ENCODE results near the gene GCM1. TPM values are rescaled to one million over a fixed set of nuclear protein-coding genes. Genes with fewer than 3 reads are reported as not detected.

GCM1 gene
- total and polyA plus RNA-seq, 2 experiments from 2014 or later: 0.33 TPM; not detected in 1

- H3K9me2 ChIP-seq (replicated peaks; ENCODE audit: insufficient read depth): no peaks in the 10 kb centered on the region
- no peaks in the 10 kb centered on the region for H3K79me2 ChIP-seq
- TF ChIP-seq EZH2phosphoT487 (IDR thresholded peaks at IDR 0.05; ENCODE audit: low read depth, severe bottlenecking, unreplicated experiment) (no peak), EZH2 (IDR thresholded peaks at IDR 0.05; ENCODE audit: borderline replicate concordance) (no peak)
- TF ChIP-seq, protein P1, sequence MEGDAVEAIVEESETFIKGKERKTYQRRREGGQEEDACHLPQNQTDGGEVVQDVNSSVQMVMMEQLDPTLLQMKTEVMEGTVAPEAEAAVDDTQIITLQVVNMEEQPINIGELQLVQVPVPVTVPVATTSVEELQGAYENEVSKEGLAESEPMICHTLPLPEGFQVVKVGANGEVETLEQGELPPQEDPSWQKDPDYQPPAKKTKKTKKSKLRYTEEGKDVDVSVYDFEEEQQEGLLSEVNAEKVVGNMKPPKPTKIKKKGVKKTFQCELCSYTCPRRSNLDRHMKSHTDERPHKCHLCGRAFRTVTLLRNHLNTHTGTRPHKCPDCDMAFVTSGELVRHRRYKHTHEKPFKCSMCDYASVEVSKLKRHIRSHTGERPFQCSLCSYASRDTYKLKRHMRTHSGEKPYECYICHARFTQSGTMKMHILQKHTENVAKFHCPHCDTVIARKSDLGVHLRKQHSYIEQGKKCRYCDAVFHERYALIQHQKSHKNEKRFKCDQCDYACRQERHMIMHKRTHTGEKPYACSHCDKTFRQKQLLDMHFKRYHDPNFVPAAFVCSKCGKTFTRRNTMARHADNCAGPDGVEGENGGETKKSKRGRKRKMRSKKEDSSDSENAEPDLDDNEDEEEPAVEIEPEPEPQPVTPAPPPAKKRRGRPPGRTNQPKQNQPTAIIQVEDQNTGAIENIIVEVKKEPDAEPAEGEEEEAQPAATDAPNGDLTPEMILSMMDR (IDR thresholded peaks at IDR 0.05; ENCODE audit: poor library complexity): no peak
- no peak for DNase-seq (ENCODE audit: low spot score)
- 94% methylated on average over 4 of the region's 4 CpGs for WGBS (ENCODE audit: low lambda C conversion rate, missing lambda C conversion rate)
- H3K4me3 ChIP-seq: no peak overlapping the region
- H3K27me3 ChIP-seq: no peaks in the 10 kb centered on the region
- H3K4me1 ChIP-seq (ENCODE audit: insufficient read depth): no peaks in the 10 kb centered on the region
- H3K4me2 ChIP-seq: no peak overlapping the region
- no peak overlapping the region for H3K27ac ChIP-seq
- H2AFZ ChIP-seq: no peak overlapping the region
- H3K9me3 ChIP-seq (ENCODE audit: low read depth): no peaks in the 10 kb centered on the region
- H4K20me1 ChIP-seq (ENCODE audit: insufficient read depth, poor library complexity, severe bottlenecking): no peaks in the 10 kb centered on the region
- no peaks in the 10 kb centered on the region for H3K36me3 ChIP-seq (replicated peaks; ENCODE audit: insufficient read depth, low read depth)
These were observed 16.7 kb upstream of the GCM1 start for GRCh38 chr6:53165293-53165692.

DNA sequence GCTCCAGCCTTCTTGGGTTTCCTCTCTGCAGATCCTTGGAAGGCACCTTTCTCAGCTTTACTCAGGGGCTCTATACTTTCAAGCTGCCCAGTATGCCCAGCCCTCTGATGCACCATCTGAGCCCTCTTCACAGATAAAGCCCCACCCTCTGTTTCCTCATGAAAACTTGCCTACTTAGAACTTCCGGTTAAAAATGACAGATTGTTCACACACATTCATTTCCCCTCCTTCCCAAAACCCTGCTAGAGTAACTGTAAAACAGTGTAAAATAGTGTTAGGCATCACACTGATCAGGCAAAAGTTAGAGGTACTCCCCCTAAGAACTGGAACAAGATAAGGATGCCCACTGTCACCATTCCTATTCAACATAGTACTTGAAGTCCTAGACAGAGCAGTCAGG is 14.0 kb upstream of the GCM1 start:
- no peaks in the 10 kb centered on the region for H3K36me3 ChIP-seq (replicated peaks; ENCODE audit: insufficient read depth, low read depth)
- no peaks in the 10 kb centered on the region for H3K27me3 ChIP-seq
- WGBS (ENCODE audit: low lambda C conversion rate, missing lambda C conversion rate): 90% methylated on average over 1 of the region's 1 CpG
- no peaks in the 10 kb centered on the region for H3K9me2 ChIP-seq (replicated peaks; ENCODE audit: insufficient read depth)
- H2AFZ ChIP-seq: no peak overlapping the region
- no peaks in the 10 kb centered on the region for H4K20me1 ChIP-seq (ENCODE audit: insufficient read depth, poor library complexity, severe bottlenecking)
- no peaks in the 10 kb centered on the region for H3K9me3 ChIP-seq (ENCODE audit: low read depth)
- H3K79me2 ChIP-seq: no peaks in the 10 kb centered on the region
- no peak for TF ChIP-seq EZH2 (IDR thresholded peaks at IDR 0.05; ENCODE audit: borderline replicate concordance)
- TF ChIP-seq, protein P1 (IDR thresholded peaks at IDR 0.05; ENCODE audit: poor library complexity): no peak
- no peak for TF ChIP-seq EZH2phosphoT487 (IDR thresholded peaks at IDR 0.05; ENCODE audit: low read depth, severe bottlenecking, unreplicated experiment)
- H3K4me2 ChIP-seq: no peak overlapping the region
- no peak overlapping the region for H3K27ac ChIP-seq
- no peak for DNase-seq (ENCODE audit: low spot score)
- H3K4me1 ChIP-seq (ENCODE audit: insufficient read depth): no peaks in the 10 kb centered on the region
- no peak overlapping the region for H3K4me3 ChIP-seq

GRCh38 chr6:53161481-53162009 is 12.9 kb upstream of the GCM1 start:
- H3K4me2 ChIP-seq: no peak overlapping the region
- H3K4me3 ChIP-seq: no peak overlapping the region
- H3K36me3 ChIP-seq (replicated peaks; ENCODE audit: insufficient read depth, low read depth): no peaks in the 10 kb centered on the region
- no peaks in the 10 kb centered on the region for H3K9me3 ChIP-seq (ENCODE audit: low read depth)
- no peaks in the 10 kb centered on the region for H3K9me2 ChIP-seq (replicated peaks; ENCODE audit: insufficient read depth)
- H3K27ac ChIP-seq: no peak overlapping the region
- H3K4me1 ChIP-seq (ENCODE audit: insufficient read depth): no peaks in the 10 kb centered on the region
- no peaks in the 10 kb centered on the region for H4K20me1 ChIP-seq (ENCODE audit: insufficient read depth, poor library complexity, severe bottlenecking)
- H3K27me3 ChIP-seq: no peaks in the 10 kb centered on the region
- no peak overlapping the region for H2AFZ ChIP-seq
- TF ChIP-seq EZH2phosphoT487 (IDR thresholded peaks at IDR 0.05; ENCODE audit: low read depth, severe bottlenecking, unreplicated experiment) (no peak), EZH2 (IDR thresholded peaks at IDR 0.05; ENCODE audit: borderline replicate concordance) (no peak)
- TF ChIP-seq, protein P1 (IDR thresholded peaks at IDR 0.05; ENCODE audit: poor library complexity): no peak
- no peaks in the 10 kb centered on the region for H3K79me2 ChIP-seq
- DNase-seq (ENCODE audit: low spot score): no peak
- WGBS (ENCODE audit: low lambda C conversion rate, missing lambda C conversion rate): 91% methylated on average over 3 of the region's 3 CpGs
